B cell (primary cell): ENCODE data around the gene PCDHAC2. TPM values are rescaled to one million over a fixed set of nuclear protein-coding genes. Genes with fewer than 3 reads are reported as not detected.

Experiments
- ATAC-seq: fragments of 200-7000 bp; cut with Tn5 transposase; one replicate; pipeline ENCODE4 v1.10.0; 2021; ENCODE audit warnings: low read depth, mild to moderate bottlenecking, moderate number of reproducible peaks, moderate library complexity
- CTCF ChIA-PET: fragments of 350-600 bp; sonication (Branson Sonifier 250); formaldehyde crosslinking; loops from one replicate; lab custom pipeline; 2021; ENCODE audit warnings: antibody characterized with exemption, inconsistent platforms; lab: Charles Lee
- POLR2A ChIA-PET: fragments of 350-600 bp; sonication (Branson Sonifier 250); formaldehyde crosslinking; loops from one replicate; lab custom pipeline; 2021; ENCODE audit warnings: antibody characterized with exemption; lab: Charles Lee
- DNase-seq: peaks from one replicate; pipeline ENCODE4 v3.0.0; 2013
- H2AFZ ChIP-seq: 2 replicates; pipeline ENCODE4 v1.6.1; 2012; ENCODE audit warnings: mild to moderate bottlenecking, low read depth, low read length; ENCODE audit not compliant: insufficient read depth, poor library complexity, severe bottlenecking
- H3K27ac ChIP-seq, 2 donors: 1 replicate in 1 of 2; 2 replicates in 1 of 2; pipeline ENCODE4 v1.5.1; 2012 to 2013; ENCODE audit warnings: low read length in 2 of 2, mild to moderate bottlenecking in 2 of 2, moderate library complexity in 1 of 2
- H3K27me3 ChIP-seq, 4 experiments: fragments of 200-600 bp in 1 of 4; sonication (generic) in 1 of 4; replicated peaks in 1 of 4; 1 replicate in 2 of 4; 2 replicates in 2 of 4; pipeline versions ENCODE4 v1.6.1 to v1.7.0; 2013 to 2016; ENCODE audit warnings: low read length in 3 of 4, mild to moderate bottlenecking in 2 of 4, mixed read lengths in 1 of 4, moderate library complexity in 1 of 4; ENCODE audit not compliant: insufficient read depth in 4 of 4, control insufficient read depth in 3 of 4; ENCODE audit errors: control extremely low read depth in 1 of 4
- H3K36me3 ChIP-seq, 2 experiments: replicated peaks in 1 of 2; 1 replicate in 1 of 2; 2 replicates in 1 of 2; pipeline versions ENCODE4 v1.6.1 to v1.7.1; 2013; ENCODE audit warnings: low read length in 1 of 2; ENCODE audit not compliant: insufficient read depth in 2 of 2, control insufficient read depth in 1 of 2; ENCODE audit errors: control extremely low read depth in 1 of 2, extremely low read depth in 1 of 2
- H3K4me1 ChIP-seq, 2 donors: fragments of 200-600 bp in 1 of 2; sonication (generic) in 1 of 2; 1 replicate in 1 of 2; 2 replicates in 1 of 2; pipeline versions ENCODE4 v1.5.1 to v1.6.1; 2013 to 2017; ENCODE audit warnings: low read length in 2 of 2; ENCODE audit not compliant: control insufficient read depth in 2 of 2, insufficient read depth in 2 of 2
- H3K4me2 ChIP-seq: replicated peaks from 2 replicates; pipeline ENCODE3; 2012; ENCODE audit warnings: mild to moderate bottlenecking, low read depth, low read length; ENCODE audit not compliant: poor library complexity, severe bottlenecking
- H3K4me3 ChIP-seq, 5 experiments: fragments of 200-600 bp in 1 of 5; sonication (generic) in 1 of 5; 1 replicate in 3 of 5; 2 replicates in 2 of 5; pipeline versions ENCODE4 v1.5.1 to v1.7.0; 2011 to 2016; ENCODE audit warnings: low read length in 4 of 5, mild to moderate bottlenecking in 4 of 5, low read depth in 2 of 5, control low read depth in 1 of 5, moderate library complexity in 1 of 5; ENCODE audit not compliant: insufficient read depth in 1 of 5; ENCODE audit errors: control extremely low read depth in 1 of 5, extremely low read depth in 1 of 5
- H3K79me2 ChIP-seq: fragments of 200-600 bp; sonication (generic); one replicate; pipeline ENCODE4 v1.6.0; 2016; ENCODE audit warnings: low read length; ENCODE audit not compliant: control insufficient read depth, insufficient read depth
- H3K9ac ChIP-seq: fragments of 200-600 bp; sonication (generic); 2 replicates; pipeline ENCODE4 v1.6.1; 2017; ENCODE audit warnings: mild to moderate bottlenecking, low read length, moderate library complexity
- H3K9me3 ChIP-seq, 3 donors: one replicate each; pipeline versions ENCODE4 v1.6.1 to v1.7.1; 2013; ENCODE audit warnings: low read length in 2 of 3; ENCODE audit not compliant: control insufficient read depth in 2 of 3, insufficient read depth in 1 of 3; ENCODE audit errors: control extremely low read depth in 1 of 3
- H4K20me1 ChIP-seq: 2 replicates; pipeline ENCODE4 v1.6.0; 2012; ENCODE audit warnings: mild to moderate bottlenecking, low read length; ENCODE audit not compliant: insufficient read depth, control insufficient read depth, poor library complexity, severe bottlenecking
- H3K27ac Mint-ChIP-seq: one replicate; pipeline ENCODE4 v1.8.0; 2021; ENCODE audit warnings: mixed read lengths
- H3K27me3 Mint-ChIP-seq: one replicate; pipeline ENCODE4 v1.8.0; 2021; ENCODE audit warnings: mixed read lengths
- H3K4me1 Mint-ChIP-seq: one replicate; pipeline ENCODE4 v1.8.0; 2021; ENCODE audit warnings: mixed read lengths
- H3K4me3 Mint-ChIP-seq: one replicate; pipeline ENCODE4 v1.8.0; 2021; ENCODE audit warnings: mixed read lengths
- H3K9me3 Mint-ChIP-seq: one replicate; pipeline ENCODE4 v1.8.0; 2022; ENCODE audit warnings: mixed read lengths; ENCODE audit not compliant: insufficient read depth
- CTCF ChIP-seq: fragments of 200-600 bp; IDR thresholded peaks from one replicate; pipeline ENCODE4 v1.8.0; 2022; ENCODE audit warnings: antibody characterized with exemption, mild to moderate bottlenecking
- EZH2 ChIP-seq: IDR thresholded peaks from 2 replicates; pipeline ENCODE4 v1.6.1; 2012; ENCODE audit warnings: borderline replicate concordance, low read depth, mild to moderate bottlenecking, moderate library complexity, low read length; ENCODE audit not compliant: insufficient read depth, poor library complexity, severe bottlenecking
- WGBS: methylation state at CpG from one replicate; pipeline ENCODE4 v1.1.5; 2013; ENCODE audit warnings: missing lambda C conversion rate; ENCODE audit not compliant: insufficient coverage; 5-methylcytosine and 5-hydroxymethylcytosine counted together
- intact Hi-C: fragments of 100-400 bp; cut with micrococcal nuclease; formaldehyde crosslinking; loops from one replicate; pipeline ENCODE4 v1.10.0; 2022
- polyA plus RNA-seq: library from polyadenylated mRNA; depleted of rRNA; stranded (reverse); fragments of >200 nt; gene quantifications from 2 replicates; pipeline ENCODE4 v1.2.3, GENCODE V29; 2012
- small RNA-seq: library from RNA; depleted of rRNA; stranded (forward); fragments of <200 nt; gene quantifications from one replicate; pipeline ENCODE3, GENCODE V24; 2012; ENCODE audit warnings: low replicate concordance, low read depth; ENCODE audit not compliant: insufficient read length
- total RNA-seq, 2 donors: library from RNA; stranded (reverse); fragments of 120-200 nt in 1 of 2; gene quantifications; 1 replicate in 1 of 2; 2 replicates in 1 of 2; pipeline versions ENCODE4 v1.2.3 to v1.2.4, GENCODE V29; 2013 to 2022

Gene PCDHAC2
- total and polyA plus RNA-seq, 2 donors (not counting 1 experiment from before 2014, with no cell fraction given) = not detected

GRCh38 chr5:141010047-141010793 lies 43.9 kb downstream of the PCDHAC2 start:
- Mint-ChIP-seq H3K4me3 (no peak overlapping the region), H3K9me3 (no peaks in the 10 kb centered on the region), H3K27me3 (peaks cover 3% of the 10 kb centered on the region), H3K27ac (no peak overlapping the region), H3K4me1 (no peaks in the 10 kb centered on the region)
- H4K20me1 ChIP-seq = no peaks in the 10 kb centered on the region
- no peak overlapping the region for H3K27ac ChIP-seq
- no peaks in the 10 kb centered on the region for H3K36me3 ChIP-seq
- DNase-seq (no peak), ATAC-seq (no peak)
- ChIA-PET CTCF (no interaction called here), POLR2A (no interaction called here)
- WGBS = 47% methylated on average over 7 of the region's 12 CpGs
- H3K79me2 ChIP-seq = no peaks in the 10 kb centered on the region
- no peaks in the 10 kb centered on the region for H3K9me3 ChIP-seq
- peaks cover 0 to 4% (median 0%) of the 10 kb centered on the region in 4 experiments for H3K27me3 ChIP-seq
- intact Hi-C loops = no loop called here
- H2AFZ ChIP-seq = no peak overlapping the region
- no peak overlapping the region for H3K9ac ChIP-seq
- H3K4me1 ChIP-seq = no peaks in the 10 kb centered on the region
- no peak overlapping the region for H3K4me3 ChIP-seq
- no peak for TF ChIP-seq CTCF
- H3K4me2 ChIP-seq = no peak overlapping the region

GRCh38 chr5:141017943-141018342 lies 51.7 kb downstream of the PCDHAC2 start:
- Histone ChIP-seq H3K27me3 (no peaks in the 10 kb centered on the region), H3K79me2 (no peaks in the 10 kb centered on the region), H2AFZ (no peak overlapping the region), H3K9ac (no peak overlapping the region), H3K36me3 (no peaks in the 10 kb centered on the region), H4K20me1 (no peaks in the 10 kb centered on the region), H3K27ac (no peak overlapping the region), H3K4me2 (no peak overlapping the region), H3K4me1 (no peaks in the 10 kb centered on the region), H3K4me3 (no peak overlapping the region), H3K9me3 (no peaks in the 10 kb centered on the region)
- Mint-ChIP-seq H3K4me3 (no peak overlapping the region), H3K27me3 (no peaks in the 10 kb centered on the region), H3K9me3 (no peaks in the 10 kb centered on the region), H3K27ac (no peak overlapping the region), H3K4me1 (no peaks in the 10 kb centered on the region)
- POLR2A ChIA-PET = no interaction called here
- no peak for DNase-seq
- CTCF ChIA-PET = no interaction called here
- intact Hi-C loops = no loop called here
- TF ChIP-seq EZH2 (no peak), CTCF (no peak)
- no peak for ATAC-seq

Small RNAs within 50 kb of the gene (small RNA-seq; reads per million reads assigned to genes)
- gene AC010223.1 = not detected

Other genes starting within 250 kb of the PCDHAC2 start
- gene PCDHA1, start 180.3 kb upstream of the PCDHAC2 start, total RNA-seq = not detected in 2 replicates
- not detected in 2 replicates for gene PCDHA1, start 180.3 kb upstream of the PCDHAC2 start, polyA plus RNA-seq
- gene PCDHA2, start 171.6 kb upstream of the PCDHAC2 start, total RNA-seq = not detected in 2 replicates
- not detected in 2 replicates for gene PCDHA2, start 171.6 kb upstream of the PCDHAC2 start, polyA plus RNA-seq
- gene PCDHA3, start 165.4 kb upstream of the PCDHAC2 start, total RNA-seq = not detected in 2 replicates
- gene PCDHA3, start 165.4 kb upstream of the PCDHAC2 start, polyA plus RNA-seq = not detected in 2 replicates
- not detected in 2 replicates for gene PCDHA4, start 159.4 kb upstream of the PCDHAC2 start, total RNA-seq
- not detected in 2 replicates for gene PCDHA4, start 159.4 kb upstream of the PCDHAC2 start, polyA plus RNA-seq
- not detected in 2 replicates for gene PCDHA5, start 144.9 kb upstream of the PCDHAC2 start, total RNA-seq
- gene PCDHA5, start 144.9 kb upstream of the PCDHAC2 start, polyA plus RNA-seq = not detected in 2 replicates
- gene PCDHA6, start 138.5 kb upstream of the PCDHAC2 start, total RNA-seq = not detected in 2 replicates
- gene PCDHA6, start 138.5 kb upstream of the PCDHAC2 start, polyA plus RNA-seq = not detected in 2 replicates
- gene PCDHA7, start 132.2 kb upstream of the PCDHAC2 start, total RNA-seq = not detected in 2 replicates
- 0.03 TPM in 1 of 2 replicates, not detected in the other for gene PCDHA7, start 132.2 kb upstream of the PCDHAC2 start, polyA plus RNA-seq
- not detected in 2 replicates for gene PCDHA8, start 125.3 kb upstream of the PCDHAC2 start, total RNA-seq
- gene PCDHA8, start 125.3 kb upstream of the PCDHAC2 start, polyA plus RNA-seq = not detected in 2 replicates
- gene PCDHA9, start 118.1 kb upstream of the PCDHAC2 start, total RNA-seq = not detected in 2 replicates
- gene PCDHA9, start 118.1 kb upstream of the PCDHAC2 start, polyA plus RNA-seq = not detected in 2 replicates
- not detected in 2 replicates for gene PCDHA10, start 110.6 kb upstream of the PCDHAC2 start, total RNA-seq
- not detected in 2 replicates for gene PCDHA10, start 110.6 kb upstream of the PCDHAC2 start, polyA plus RNA-seq
- gene PCDHA11, start 97.5 kb upstream of the PCDHAC2 start, total RNA-seq = not detected in 2 replicates
- not detected in 2 replicates for gene PCDHA11, start 97.5 kb upstream of the PCDHAC2 start, polyA plus RNA-seq
- not detected in 2 replicates for gene PCDHA12, start 91.2 kb upstream of the PCDHAC2 start, total RNA-seq
- not detected in 2 replicates for gene PCDHA12, start 91.2 kb upstream of the PCDHAC2 start, polyA plus RNA-seq
- gene PCDHA13, start 84.4 kb upstream of the PCDHAC2 start, total RNA-seq = not detected in 2 replicates
- gene PCDHA13, start 84.4 kb upstream of the PCDHAC2 start, polyA plus RNA-seq = not detected in 2 replicates
- not detected in 2 replicates for gene PCDHAC1, start 40.2 kb upstream of the PCDHAC2 start, total RNA-seq
- gene PCDHAC1, start 40.2 kb upstream of the PCDHAC2 start, polyA plus RNA-seq = not detected in 2 replicates
- gene PCDHB1, start 84.9 kb downstream of the PCDHAC2 start, total RNA-seq = not detected in 2 replicates
- gene PCDHB1, start 84.9 kb downstream of the PCDHAC2 start, polyA plus RNA-seq = not detected in 2 replicates
- not detected in 2 replicates for gene PCDHB2, start 128.1 kb downstream of the PCDHAC2 start, total RNA-seq
- 0.07 TPM in 1 of 2 replicates, not detected in the other for gene PCDHB2, start 128.1 kb downstream of the PCDHAC2 start, polyA plus RNA-seq
- gene PCDHB3, start 134.0 kb downstream of the PCDHAC2 start, total RNA-seq = not detected in 2 replicates
- gene PCDHB3, start 134.0 kb downstream of the PCDHAC2 start, polyA plus RNA-seq = not detected in 2 replicates
- not detected in 2 replicates for gene PCDHB4, start 155.3 kb downstream of the PCDHAC2 start, total RNA-seq
- gene PCDHB4, start 155.3 kb downstream of the PCDHAC2 start, polyA plus RNA-seq = not detected in 2 replicates
- not detected in 2 replicates for gene PCDHB5, start 168.7 kb downstream of the PCDHAC2 start, total RNA-seq
- 0.06 TPM in 1 of 2 replicates, not detected in the other for gene PCDHB5, start 168.7 kb downstream of the PCDHAC2 start, polyA plus RNA-seq
- not detected in 2 replicates for gene PCDHB6, start 183.6 kb downstream of the PCDHAC2 start, total RNA-seq
- gene PCDHB6, start 183.6 kb downstream of the PCDHAC2 start, polyA plus RNA-seq = not detected in 2 replicates
- not detected in 2 replicates for gene PCDHB7, start 206.2 kb downstream of the PCDHAC2 start, total RNA-seq
- not detected in 2 replicates for gene PCDHB7, start 206.2 kb downstream of the PCDHAC2 start, polyA plus RNA-seq
- gene PCDHB8, start 211.3 kb downstream of the PCDHAC2 start, total RNA-seq = not detected in 2 replicates
- not detected in 2 replicates for gene PCDHB8, start 211.3 kb downstream of the PCDHAC2 start, polyA plus RNA-seq
- gene PCDHB16, start 215.9 kb downstream of the PCDHAC2 start, total RNA-seq = not detected in 2 replicates
- gene PCDHB16, start 215.9 kb downstream of the PCDHAC2 start, polyA plus RNA-seq = not detected in 2 replicates
- 0.12 TPM in 2 replicates for gene PCDHB9, start 220.7 kb downstream of the PCDHAC2 start, total RNA-seq
- gene PCDHB9, start 220.7 kb downstream of the PCDHAC2 start, polyA plus RNA-seq = 0.12 and 0.20 TPM in 2 replicates
- not detected in 2 replicates for gene PCDHB10, start 225.9 kb downstream of the PCDHAC2 start, total RNA-seq
- gene PCDHB10, start 225.9 kb downstream of the PCDHAC2 start, polyA plus RNA-seq = not detected in 2 replicates
- not detected in 2 replicates for gene PCDHB11, start 233.2 kb downstream of the PCDHAC2 start, total RNA-seq
- not detected in 2 replicates for gene PCDHB11, start 233.2 kb downstream of the PCDHAC2 start, polyA plus RNA-seq
- gene PCDHB12, start 242.2 kb downstream of the PCDHAC2 start, total RNA-seq = not detected in 2 replicates
- gene PCDHB12, start 242.2 kb downstream of the PCDHAC2 start, polyA plus RNA-seq = not detected in 2 replicates
- 0.07 TPM in 1 of 2 replicates, not detected in the other for gene PCDHB13, start 247.4 kb downstream of the PCDHAC2 start, total RNA-seq
- gene PCDHB13, start 247.4 kb downstream of the PCDHAC2 start, polyA plus RNA-seq = not detected in 2 replicates